Heart right ventricle (tissue), 16 donors: ENCODE results near the gene ST7. TPM values are rescaled to one million over a fixed set of nuclear protein-coding genes. Genes with fewer than 3 reads are reported as not detected.

Experiments used
- ATAC-seq, 8 donors: fragments of 200-7000 bp; cut with Tn5 transposase; one replicate each; pipeline ENCODE4 v1.9.1; 2020; ENCODE audit warnings: mild to moderate bottlenecking in 8 of 8, moderate library complexity in 8 of 8, moderate number of reproducible peaks in 1 of 8
- DNase-seq, 2 donors: peaks; one replicate each; pipeline ENCODE4 v3.0.0-alpha.2; 2020
- H3K27ac ChIP-seq, 10 donors: fragments of 200-600 bp; sonication (generic) in 2 of 10; one replicate each; pipeline versions ENCODE4 v1.5.0 to v1.8.0; 2020 to 2022; ENCODE audit warnings: mild to moderate bottlenecking in 3 of 10
- H3K27me3 ChIP-seq, 7 donors: fragments of 200-600 bp; one replicate each; pipeline ENCODE4 v1.8.0; 2021 to 2022; ENCODE audit warnings: mild to moderate bottlenecking in 2 of 7
- H3K36me3 ChIP-seq, 9 donors: fragments of 200-600 bp; sonication (generic) in 1 of 9; one replicate each; pipeline versions ENCODE4 v1.5.0 to v1.8.0; 2020 to 2022; ENCODE audit warnings: mild to moderate bottlenecking in 2 of 9
- H3K4me1 ChIP-seq, 9 donors: fragments of 200-600 bp; sonication (generic) in 1 of 9; one replicate each; pipeline versions ENCODE4 v1.5.0 to v1.8.0; 2020 to 2022; ENCODE audit warnings: mild to moderate bottlenecking in 4 of 9
- H3K4me3 ChIP-seq, 10 donors: fragments of 200-600 bp; sonication (generic) in 2 of 10; one replicate each; pipeline versions ENCODE4 v1.5.0 to v1.8.0; 2020 to 2022; ENCODE audit warnings: mild to moderate bottlenecking in 7 of 10, moderate library complexity in 2 of 10
- H3K9me3 ChIP-seq, 11 donors: fragments of 200-600 bp in 10 of 11; sonication (generic) in 2 of 11; one replicate each; pipeline versions ENCODE4 v1.5.0 to v1.8.0; 2013 to 2022; ENCODE audit warnings: mild to moderate bottlenecking in 2 of 11, control low read depth in 1 of 11, moderate library complexity in 1 of 11
- WGBS, 2 donors: extraction: QIAGEN DNeasy Blood & Tissue Kit; methylation state at CpG; one replicate each; pipeline ENCODE4 v1.1.7; 2013; ENCODE audit warnings: inconsistent platforms in 1 of 2; 5-methylcytosine and 5-hydroxymethylcytosine counted together
- intact Hi-C, 10 donors: fragments of 100-400 bp; cut with DNase I; formaldehyde crosslinking; loops; one replicate each; pipeline versions ENCODE4 v1.11.1 to v1.14.2; 2022
- polyA plus RNA-seq, 2 donors: library from polyadenylated mRNA; stranded (reverse); fragments of 200-250 nt; gene quantifications; one replicate each; pipeline ENCODE4 v1.2.3, GENCODE V29; 2013
- total RNA-seq, 10 donors: library from RNA; stranded (reverse); fragmentation: NEBNext Ultra II Directional in 3 of 10; extraction: Animal tissue kit (Norgen Biotek cat#: 25700) in 3 of 10; gene quantifications; one replicate each; pipeline versions ENCODE4 v1.2.1 to v1.2.4, GENCODE V29; 2021 to 2023
- TF ChIP-seq, protein P1 (sequence below), 9 donors: fragments of 200-600 bp; sonication (generic) in 2 of 9; IDR thresholded peaks; one replicate each; pipeline versions ENCODE4 v1.5.0 to v1.8.0; 2021 to 2022; ENCODE audit warnings: antibody characterized with exemption in 9 of 9, mild to moderate bottlenecking in 5 of 9, moderate library complexity in 1 of 9
- donor health status: Arrhythmogenic right ventricular cardiomyopathy.
- donor health status: ischemic (EF 13 %, LVEDD 7.1; RV severe dilation, severe dysfunction).
- donor health status: healthy with polysubstance abuse.
- donor health status: DM: no; HTN: yes; CAD: no.
- donor health status: DM: no; HTN: no; CAD: no.
- donor health status: ischemic (EF 25% LVEDD 6.9; RV normal size, moderate dysfunction).
- donor health status: ischemic (EF 25% LVEDD 5.7; RV mildly dilated, moderate dysfunction).
- donor health status: healthy.
- donor health status: DM: yes; HTN: yes; CAD: no.
- donor health status: Ischemic cardiomyopathy.
- donor health status: ischemic (EF 35%, LVEDD 5.7; RV mildly dilated, moderate dysfunction).
- donor health status: nonischemic (EF 11% LVEDD 7.7; RV severe dilation, severe dysfunction).
- donor health status: DM: yes; HTN: yes; CAD: no.
- donor health status: PGD.
- donor health status: ischemic (EF 29% LVEDD 5.4; RV normal size, mild dysfunction).
- donor health status: nonischemic (EF 23%, LVEDD 6.1; RV moderate dilation, normal function).

The ST7 gene
- total and polyA plus RNA-seq, 12 donors, result 20.1 to 40.2 (median 23.4) TPM

DNA sequence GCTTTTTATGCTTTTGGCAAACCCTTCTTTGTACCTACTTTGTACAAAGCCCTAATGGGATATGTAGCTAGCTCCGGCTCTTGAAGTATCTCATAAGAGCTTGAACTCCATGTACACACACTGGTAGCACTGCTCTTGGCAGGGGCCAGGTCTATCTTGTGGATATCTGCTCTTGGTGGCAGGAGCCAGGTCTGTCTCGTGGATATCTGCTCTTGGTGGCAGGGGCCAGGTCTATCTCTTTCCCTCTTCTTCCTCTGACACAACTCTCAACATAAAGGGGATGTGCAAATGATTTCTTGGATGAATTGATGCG, 277.7 kb downstream of the ST7 start:
- H3K27me3 ChIP-seq, result no peaks in the 10 kb centered on the region
- H3K9me3 ChIP-seq, result peaks cover 0 to 9% (median 0%) of the 10 kb centered on the region in 11 donors
- TF ChIP-seq, protein P1, sequence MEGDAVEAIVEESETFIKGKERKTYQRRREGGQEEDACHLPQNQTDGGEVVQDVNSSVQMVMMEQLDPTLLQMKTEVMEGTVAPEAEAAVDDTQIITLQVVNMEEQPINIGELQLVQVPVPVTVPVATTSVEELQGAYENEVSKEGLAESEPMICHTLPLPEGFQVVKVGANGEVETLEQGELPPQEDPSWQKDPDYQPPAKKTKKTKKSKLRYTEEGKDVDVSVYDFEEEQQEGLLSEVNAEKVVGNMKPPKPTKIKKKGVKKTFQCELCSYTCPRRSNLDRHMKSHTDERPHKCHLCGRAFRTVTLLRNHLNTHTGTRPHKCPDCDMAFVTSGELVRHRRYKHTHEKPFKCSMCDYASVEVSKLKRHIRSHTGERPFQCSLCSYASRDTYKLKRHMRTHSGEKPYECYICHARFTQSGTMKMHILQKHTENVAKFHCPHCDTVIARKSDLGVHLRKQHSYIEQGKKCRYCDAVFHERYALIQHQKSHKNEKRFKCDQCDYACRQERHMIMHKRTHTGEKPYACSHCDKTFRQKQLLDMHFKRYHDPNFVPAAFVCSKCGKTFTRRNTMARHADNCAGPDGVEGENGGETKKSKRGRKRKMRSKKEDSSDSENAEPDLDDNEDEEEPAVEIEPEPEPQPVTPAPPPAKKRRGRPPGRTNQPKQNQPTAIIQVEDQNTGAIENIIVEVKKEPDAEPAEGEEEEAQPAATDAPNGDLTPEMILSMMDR (IDR thresholded peaks at IDR 0.05), result no peak
- no peak overlapping the region for H3K4me3 ChIP-seq
- peaks cover 0 to 5% (median 0%) of the 10 kb centered on the region in 9 donors for H3K36me3 ChIP-seq
- peaks cover 0 to 6% (median 0%) of the 10 kb centered on the region in 9 donors for H3K4me1 ChIP-seq
- WGBS, 2 donors, result 60 to 73% methylated on average over 3 of the region's 3 CpGs
- no peak for DNase-seq
- no peak overlapping the region for H3K27ac ChIP-seq
- intact Hi-C loops, result no loop called here
- ATAC-seq, result no peak

GRCh38 chr7:117237646-117238045, 284.3 kb downstream of the ST7 start:
- TF ChIP-seq, protein P1 (IDR thresholded peaks at IDR 0.05), result no peak
- Histone ChIP-seq H3K4me3 (no peak overlapping the region), H3K36me3 (no peaks in the 10 kb centered on the region), H3K27ac (no peak overlapping the region), H3K9me3 (peaks cover 0 to 11% (median 0%) of the 10 kb centered on the region in 11 donors), H3K27me3 (peaks cover 0 to 13% (median 3%) of the 10 kb centered on the region in 7 donors), H3K4me1 (no peaks in the 10 kb centered on the region)
- 79 to 81% methylated on average over 5 of the region's 5 CpGs for WGBS, 2 donors
- ATAC-seq (no peak), DNase-seq (no peak)
- intact Hi-C loops, result no loop called here

GRCh38 chr7:117238472-117238871, 285.2 kb downstream of the ST7 start:
- no peaks in the 10 kb centered on the region for H3K36me3 ChIP-seq
- WGBS, 2 donors, result 85 to 88% methylated on average over 7 of the region's 7 CpGs
- H3K4me3 ChIP-seq, result no peak overlapping the region
- ATAC-seq (no peak), DNase-seq (no peak)
- peaks cover 0 to 13% (median 3%) of the 10 kb centered on the region in 7 donors for H3K27me3 ChIP-seq
- TF ChIP-seq, protein P1 (IDR thresholded peaks at IDR 0.05), result no peak
- no peak overlapping the region for H3K27ac ChIP-seq
- no peaks in the 10 kb centered on the region for H3K4me1 ChIP-seq
- intact Hi-C loops, result no loop called here
- H3K9me3 ChIP-seq, result peaks cover 0 to 11% (median 0%) of the 10 kb centered on the region in 11 donors

GRCh38 chr7:117238937-117239336, 285.6 kb downstream of the ST7 start:
- H3K9me3 ChIP-seq, result peaks cover 0 to 11% (median 0%) of the 10 kb centered on the region in 11 donors
- TF ChIP-seq, protein P1 (IDR thresholded peaks at IDR 0.05), result no peak
- no peaks in the 10 kb centered on the region for H3K4me1 ChIP-seq
- peaks cover 0 to 13% (median 3%) of the 10 kb centered on the region in 7 donors for H3K27me3 ChIP-seq
- intact Hi-C loops, result no loop called here
- H3K36me3 ChIP-seq, result no peaks in the 10 kb centered on the region
- no peak overlapping the region for H3K4me3 ChIP-seq
- 84 to 86% methylated on average over 7 of the region's 7 CpGs for WGBS, 2 donors
- H3K27ac ChIP-seq, result no peak overlapping the region
- no peak for DNase-seq
- ATAC-seq, result no peak
